GM12878 (cell line): ENCODE results near the gene UNC45A. TPM values are rescaled to one million over a fixed set of nuclear protein-coding genes. Genes with fewer than 3 reads are reported as not detected.

Source experiments
- BMI1 ChIP-seq: fragments of 450-650 bp; IDR thresholded peaks from 2 replicates; pipeline ENCODE4 v1.6.1; 2016; ENCODE audit warnings: mild to moderate bottlenecking, moderate library complexity, borderline replicate concordance
- CREB1 ChIP-seq: IDR thresholded peaks from 2 replicates; pipeline ENCODE4 v1.6.1; 2012; ENCODE audit warnings: low read depth, mild to moderate bottlenecking, inconsistent platforms
- CUX1 ChIP-seq: IDR thresholded peaks from 2 replicates; pipeline ENCODE4 v1.6.1; 2012; ENCODE audit warnings: improper control_type of control experiment, low read depth, low read length; ENCODE audit not compliant: insufficient replicate concordance
- EGR1 ChIP-seq, 2 experiments: IDR thresholded peaks; 1 replicate in 1 of 2; 2 replicates in 1 of 2; pipeline ENCODE4 v1.6.1; 2011 to 2012; ENCODE audit warnings: low read depth in 2 of 2, low read length in 2 of 2, borderline replicate concordance in 1 of 2, mild to moderate bottlenecking in 1 of 2, moderate library complexity in 1 of 2
- ETV6 ChIP-seq, 2 experiments: fragments of 450-650 bp in 1 of 2; IDR thresholded peaks in 1 of 2; conservative IDR thresholded peaks in 1 of 2; 2 replicates each; pipeline ENCODE4 v1.6.1; 2014; ENCODE audit warnings: antibody characterized with exemption in 1 of 2, borderline replicate concordance in 1 of 2, low read depth in 1 of 2, mild to moderate bottlenecking in 1 of 2, moderate library complexity in 1 of 2
- FOXM1 ChIP-seq: IDR thresholded peaks from 2 replicates; pipeline ENCODE4 v1.6.1; 2012; ENCODE audit warnings: low read depth, mild to moderate bottlenecking, inconsistent platforms, low read length, moderate library complexity
- HCFC1 ChIP-seq: fragments of 150-350 bp; IDR thresholded peaks from 2 replicates; pipeline ENCODE4 v1.6.1; 2014; ENCODE audit warnings: low read length
- IKZF1 ChIP-seq: fragments of 450-650 bp; conservative IDR thresholded peaks from 2 replicates; pipeline ENCODE4 v1.6.1; 2017; ENCODE audit warnings: antibody characterized with exemption, mild to moderate bottlenecking
- JUNB ChIP-seq: IDR thresholded peaks from 2 replicates; pipeline ENCODE4 v1.6.1; 2016; ENCODE audit warnings: antibody characterized with exemption, mild to moderate bottlenecking
- KAT2A ChIP-seq: conservative IDR thresholded peaks from 2 replicates; pipeline ENCODE4 v1.6.1; 2011; ENCODE audit warnings: low read depth, low read length; ENCODE audit not compliant: control insufficient read depth
- KLF5 ChIP-seq: fragments of 450-650 bp; IDR thresholded peaks from 2 replicates; pipeline ENCODE4 v1.6.1; 2014; ENCODE audit warnings: mild to moderate bottlenecking; ENCODE audit not compliant: partially characterized antibody
- MLLT1 ChIP-seq: fragments of 450-650 bp; IDR thresholded peaks from 2 replicates; pipeline ENCODE4 v1.6.1; 2016; ENCODE audit warnings: mild to moderate bottlenecking
- NFXL1 ChIP-seq: fragments of 450-650 bp; IDR thresholded peaks from 2 replicates; pipeline ENCODE4 v1.6.1; 2017; ENCODE audit warnings: antibody characterized with exemption, mild to moderate bottlenecking, borderline replicate concordance
- SIN3A ChIP-seq: IDR thresholded peaks from 2 replicates; pipeline ENCODE4 v1.6.1; 2012; ENCODE audit warnings: low read depth, low read length, improper control_type of control experiment
- SIX5 ChIP-seq: IDR thresholded peaks from 2 replicates; pipeline ENCODE4 v1.6.1; 2011; ENCODE audit warnings: mild to moderate bottlenecking, low read depth, low read length, moderate library complexity; ENCODE audit not compliant: severe bottlenecking
- SP1 ChIP-seq: IDR thresholded peaks from one replicate; pipeline ENCODE4 v1.6.1; 2011; ENCODE audit warnings: low read depth, low read length
- SPI1 ChIP-seq: IDR thresholded peaks from 2 replicates; pipeline ENCODE4 v1.6.1; 2011; ENCODE audit warnings: low read depth, mild to moderate bottlenecking, low read length, moderate library complexity, borderline replicate concordance; ENCODE audit not compliant: insufficient read depth
- TARDBP ChIP-seq: IDR thresholded peaks from 2 replicates; pipeline ENCODE4 v1.6.1; 2016; ENCODE audit warnings: borderline replicate concordance
- TBL1XR1 ChIP-seq: IDR thresholded peaks from 2 replicates; pipeline ENCODE4 v1.6.1; 2012; ENCODE audit warnings: low read depth, low read length, improper control_type of control experiment
- USF1 ChIP-seq: IDR thresholded peaks from 2 replicates; pipeline ENCODE4 v1.6.1; 2011; ENCODE audit warnings: borderline replicate concordance, low read depth, mild to moderate bottlenecking, moderate library complexity, mixed read lengths, low read length; ENCODE audit not compliant: insufficient read depth; ENCODE audit errors: extremely low read length
- ZNF217 ChIP-seq: fragments of 450-650 bp; IDR thresholded peaks from 2 replicates; pipeline ENCODE4 v1.6.1; 2017; ENCODE audit warnings: antibody characterized with exemption, mild to moderate bottlenecking
- ZNF274 ChIP-seq: IDR thresholded peaks from one replicate; pipeline ENCODE4 v1.8.0; 2011; ENCODE audit not compliant: insufficient read length, insufficient read depth
- ZZZ3 ChIP-seq: IDR thresholded peaks from 2 replicates; pipeline ENCODE4 v1.6.1; 2011; ENCODE audit warnings: low read depth; ENCODE audit not compliant: control insufficient read depth, insufficient read length
- polyA plus RNA-seq, 11 experiments: library from polyadenylated mRNA; depleted of rRNA in 4 of 11; unstranded in 6 of 11; stranded (reverse) in 5 of 11; fragments of >200 nt; fragmentation: Nextera tagmentation in 4 of 11; fragmentation: Illumina TruSeq in 1 of 11; extraction: Ambion mirVana in 4 of 11; extraction: Trizol in 1 of 11; gene quantifications; 1 replicate in 1 of 11; 2 replicates in 10 of 11; pipeline versions ENCODE4 v1.2.1 to v1.2.3, GENCODE V29; 2011 to 2016; ENCODE audit warnings: inconsistent platforms in 2 of 11, missing spikeins in 2 of 11, low read depth in 1 of 11
- total RNA-seq, 4 experiments: library from RNA; depleted of rRNA in 3 of 4; stranded (reverse); fragments of >200 nt in 3 of 4; fragmentation: Illumina TruSeq in 1 of 4; extraction: Trizol in 1 of 4; gene quantifications; 2 replicates each; pipeline versions ENCODE4 v1.2.1 to v1.2.3, GENCODE V29; 2013 to 2021

Gene UNC45A
- total and polyA plus RNA-seq, 10 of the 15 experiments (the other 5 are each of a cell fraction or from before 2014, with no cell fraction given), result 10.3 to 57.8 (median 40.5) TPM

- no peak for TF ChIP-seq ZNF274
- TF ChIP-seq SIN3A, result peak; percentile 98
- peak; percentile 94 for TF ChIP-seq FOXM1
- TF ChIP-seq KAT2A, result no peak
- no peak for TF ChIP-seq ETV6 (conservative IDR thresholded peaks at IDR 0.05 in 1 of 2, IDR thresholded peaks at IDR 0.05 in 1 of 2; ENCODE audit: borderline replicate concordance in 1 of 2, low read depth in 1 of 2)
- TF ChIP-seq JUNB, result no peak
- TF ChIP-seq SPI1, result no peak
- TF ChIP-seq TARDBP, result no peak
- peak; percentile 63 for TF ChIP-seq IKZF1
- TF ChIP-seq CUX1, result peak; percentile 18
- TF ChIP-seq SP1, result peak; percentile 80
- no peak for TF ChIP-seq NFXL1
- peak; percentile 56; the same call in 1 of the 2 replicates for TF ChIP-seq CREB1
- TF ChIP-seq SIX5, result no peak
- no peak for TF ChIP-seq KLF5
- no peak for TF ChIP-seq ZZZ3
- TF ChIP-seq ZNF217, result no peak
- peak; percentile 99 for TF ChIP-seq USF1
- TF ChIP-seq BMI1, result no peak
- TF ChIP-seq EGR1 (IDR thresholded peaks at IDR 0.05; ENCODE audit: borderline replicate concordance in 1 of 2, low read depth in 2 of 2, low read length in 2 of 2), result peak in 1 of 2 experiments; percentile 2; a peak in 1 of 3 replicates
- 0 out of 2 replicates have a peak, but pooled peaks have one; percentile 45 for TF ChIP-seq MLLT1
- TF ChIP-seq HCFC1, result no peak
- peak; percentile 28; the same call in 1 of the 2 replicates for TF ChIP-seq TBL1XR1
These were observed 19.9 kb downstream of the UNC45A start, which contains the start of gene RCCD1 (continued) for GRCh38 chr15:90954712-90955623.
